ENCODE measurements around the gene RFTN2.

GRCh38 chr2:197615016-197615652 lies 60.3 kb downstream of the RFTN2 start:
- TF ChIP-seq, protein P1, sequence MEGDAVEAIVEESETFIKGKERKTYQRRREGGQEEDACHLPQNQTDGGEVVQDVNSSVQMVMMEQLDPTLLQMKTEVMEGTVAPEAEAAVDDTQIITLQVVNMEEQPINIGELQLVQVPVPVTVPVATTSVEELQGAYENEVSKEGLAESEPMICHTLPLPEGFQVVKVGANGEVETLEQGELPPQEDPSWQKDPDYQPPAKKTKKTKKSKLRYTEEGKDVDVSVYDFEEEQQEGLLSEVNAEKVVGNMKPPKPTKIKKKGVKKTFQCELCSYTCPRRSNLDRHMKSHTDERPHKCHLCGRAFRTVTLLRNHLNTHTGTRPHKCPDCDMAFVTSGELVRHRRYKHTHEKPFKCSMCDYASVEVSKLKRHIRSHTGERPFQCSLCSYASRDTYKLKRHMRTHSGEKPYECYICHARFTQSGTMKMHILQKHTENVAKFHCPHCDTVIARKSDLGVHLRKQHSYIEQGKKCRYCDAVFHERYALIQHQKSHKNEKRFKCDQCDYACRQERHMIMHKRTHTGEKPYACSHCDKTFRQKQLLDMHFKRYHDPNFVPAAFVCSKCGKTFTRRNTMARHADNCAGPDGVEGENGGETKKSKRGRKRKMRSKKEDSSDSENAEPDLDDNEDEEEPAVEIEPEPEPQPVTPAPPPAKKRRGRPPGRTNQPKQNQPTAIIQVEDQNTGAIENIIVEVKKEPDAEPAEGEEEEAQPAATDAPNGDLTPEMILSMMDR (IDR thresholded peaks at IDR 0.05 in 8 of 11, conservative IDR thresholded peaks at IDR 0.05 in 3 of 11): no peak
- no peak for TF ChIP-seq POLR2A (IDR thresholded peaks at IDR 0.05)
